Stimulated activated CD4-positive, alpha-beta T cell treated with anti-CD3 and anti-CD28 coated beads, TNF-alpha, amount 100 ng/mL, for 24 hours (primary cell): Measurements from ENCODE around the gene GSTM5.
"Not testable (repeated sequence)": the region's sequence is repeated elsewhere in the genome, so short reads cannot be mapped to it uniquely, and the experiment has no call there.

Source experiments
- DNase-seq, 3 experiments: peaks; one replicate each; pipeline ENCODE4 v3.0.0-alpha.2; 2020; ENCODE audit warnings: low read depth in 3 of 3

Gene GSTM5

GRCh38 chr1:109761227-109762038, 49.4 kb downstream of the GSTM5 start:
- no peak for DNase-seq

GRCh38 chr1:109762039-109762585, 50.1 kb downstream of the GSTM5 start:
- DNase-seq = no peak

GRCh38 chr1:109762821-109763645, 51.0 kb downstream of the GSTM5 start:
- no peak for DNase-seq

GRCh38 chr1:109763646-109764415, 51.8 kb downstream of the GSTM5 start, which contains the start of gene EPS8L3:
EPS8L3 (minus strand) TSS chr1:109763923; CDS start chr1:109761749, 2,174 bp downstream.
- DNase-seq = no peak

- DNase-seq = no peak
Measured at GRCh38 chr1:109764561-109765482, 52.8 kb downstream of the GSTM5 start.

GRCh38 chr1:109765483-109765815, 53.4 kb downstream of the GSTM5 start:
- no peak for DNase-seq

- no peak for DNase-seq
Measured at GRCh38 chr1:109765896-109766615, 54.0 kb downstream of the GSTM5 start.

- not testable (repeated sequence) for DNase-seq
Measured at GRCh38 chr1:109766991-109767636, 55.1 kb downstream of the GSTM5 start.
